ENCODE data around the gene TBC1D22A. TPM values are rescaled to one million over a fixed set of nuclear protein-coding genes. Genes with fewer than 3 reads are reported as not detected.

The TBC1D22A gene
- total RNA-seq, 6 experiments from 2014 or later, result 10.9 to 18.1 (median 14.0) TPM

- no peak for ATAC-seq
- no peaks in the 10 kb centered on the region for H3K27me3 ChIP-seq
- H3K9me3 ChIP-seq, result no peaks in the 10 kb centered on the region
- no peak for TF ChIP-seq POLR2A (IDR thresholded peaks at IDR 0.05)
- no peak for TF ChIP-seq CTCF (IDR thresholded peaks at IDR 0.05)
- H3K27ac ChIP-seq, result no peak overlapping the region
- intact Hi-C loops (cut with DNase I), result no loop called here
- WGBS (ENCODE audit: insufficient coverage, low coverage, low lambda C conversion rate, missing lambda C conversion rate), result 86% methylated on average over 8 of the region's 8 CpGs
- H3K36me3 ChIP-seq, result no peaks in the 10 kb centered on the region
- no peak for DNase-seq
- no peak overlapping the region for H3K4me3 ChIP-seq
- H3K4me1 ChIP-seq, result no peaks in the 10 kb centered on the region
Measured at GRCh38 chr22:47135338-47135737, 372.9 kb downstream of the TBC1D22A start.

GRCh38 chr22:47136050-47136449, 373.6 kb downstream of the TBC1D22A start:
- no peaks in the 10 kb centered on the region for H3K4me1 ChIP-seq
- TF ChIP-seq CTCF (IDR thresholded peaks at IDR 0.05) (no peak), POLR2A (IDR thresholded peaks at IDR 0.05) (no peak)
- 91% methylated on average over 5 of the region's 12 CpGs for WGBS (ENCODE audit: insufficient coverage, low coverage, low lambda C conversion rate, missing lambda C conversion rate)

GRCh38 chr22:47136671-47137070, 374.2 kb downstream of the TBC1D22A start:
- intact Hi-C loops (cut with DNase I), result no loop called here
- H3K27ac ChIP-seq, result no peak overlapping the region

More at GRCh38 chr22:47136050-47136449, 373.6 kb downstream of the TBC1D22A start:
- intact Hi-C loops (cut with DNase I), result no loop called here
- no peaks in the 10 kb centered on the region for H3K36me3 ChIP-seq
- DNase-seq (no peak), ATAC-seq (no peak)
- H3K9me3 ChIP-seq, result no peaks in the 10 kb centered on the region
- H3K27ac ChIP-seq, result no peak overlapping the region
- no peak overlapping the region for H3K4me3 ChIP-seq
- no peaks in the 10 kb centered on the region for H3K27me3 ChIP-seq

GRCh38 chr22:47139013-47139789, 376.8 kb downstream of the TBC1D22A start:
- H3K27ac ChIP-seq, result no peak overlapping the region
- no peaks in the 10 kb centered on the region for H3K9me3 ChIP-seq
- intact Hi-C loops (cut with DNase I), result no loop called here
- no peaks in the 10 kb centered on the region for H3K27me3 ChIP-seq
- no peak for TF ChIP-seq CTCF (IDR thresholded peaks at IDR 0.05)
- no peak for TF ChIP-seq POLR2A (IDR thresholded peaks at IDR 0.05)
- H3K36me3 ChIP-seq, result no peaks in the 10 kb centered on the region
- no peaks in the 10 kb centered on the region for H3K4me1 ChIP-seq
- no peak for DNase-seq
- no peak for ATAC-seq
- 90% methylated on average over 4 of the region's 30 CpGs for WGBS (ENCODE audit: insufficient coverage, low coverage, low lambda C conversion rate, missing lambda C conversion rate)
- H3K4me3 ChIP-seq, result no peak overlapping the region

More at GRCh38 chr22:47136671-47137070, 374.2 kb downstream of the TBC1D22A start:
- no peaks in the 10 kb centered on the region for H3K4me1 ChIP-seq
- H3K4me3 ChIP-seq, result no peak overlapping the region
- no peaks in the 10 kb centered on the region for H3K36me3 ChIP-seq
- WGBS (ENCODE audit: insufficient coverage, low coverage, low lambda C conversion rate, missing lambda C conversion rate), result 100% methylated on average over 4 of the region's 16 CpGs
- H3K9me3 ChIP-seq, result no peaks in the 10 kb centered on the region
- DNase-seq (no peak), ATAC-seq (no peak)
- TF ChIP-seq CTCF (IDR thresholded peaks at IDR 0.05), result no peak
- TF ChIP-seq POLR2A (IDR thresholded peaks at IDR 0.05), result no peak
- no peaks in the 10 kb centered on the region for H3K27me3 ChIP-seq

All from right lobe of liver (tissue), 6 donors.